GM21447 (cell line): ENCODE results near the gene ADAMTSL3.

ENCODE experiments used
- ATAC-seq: cut with Tn5 transposase; IDR thresholded peaks from one replicate; pipeline ENCODE4 v1.9.1; 2021; ENCODE audit not compliant: unreplicated experiment

Gene ADAMTSL3, protein sequence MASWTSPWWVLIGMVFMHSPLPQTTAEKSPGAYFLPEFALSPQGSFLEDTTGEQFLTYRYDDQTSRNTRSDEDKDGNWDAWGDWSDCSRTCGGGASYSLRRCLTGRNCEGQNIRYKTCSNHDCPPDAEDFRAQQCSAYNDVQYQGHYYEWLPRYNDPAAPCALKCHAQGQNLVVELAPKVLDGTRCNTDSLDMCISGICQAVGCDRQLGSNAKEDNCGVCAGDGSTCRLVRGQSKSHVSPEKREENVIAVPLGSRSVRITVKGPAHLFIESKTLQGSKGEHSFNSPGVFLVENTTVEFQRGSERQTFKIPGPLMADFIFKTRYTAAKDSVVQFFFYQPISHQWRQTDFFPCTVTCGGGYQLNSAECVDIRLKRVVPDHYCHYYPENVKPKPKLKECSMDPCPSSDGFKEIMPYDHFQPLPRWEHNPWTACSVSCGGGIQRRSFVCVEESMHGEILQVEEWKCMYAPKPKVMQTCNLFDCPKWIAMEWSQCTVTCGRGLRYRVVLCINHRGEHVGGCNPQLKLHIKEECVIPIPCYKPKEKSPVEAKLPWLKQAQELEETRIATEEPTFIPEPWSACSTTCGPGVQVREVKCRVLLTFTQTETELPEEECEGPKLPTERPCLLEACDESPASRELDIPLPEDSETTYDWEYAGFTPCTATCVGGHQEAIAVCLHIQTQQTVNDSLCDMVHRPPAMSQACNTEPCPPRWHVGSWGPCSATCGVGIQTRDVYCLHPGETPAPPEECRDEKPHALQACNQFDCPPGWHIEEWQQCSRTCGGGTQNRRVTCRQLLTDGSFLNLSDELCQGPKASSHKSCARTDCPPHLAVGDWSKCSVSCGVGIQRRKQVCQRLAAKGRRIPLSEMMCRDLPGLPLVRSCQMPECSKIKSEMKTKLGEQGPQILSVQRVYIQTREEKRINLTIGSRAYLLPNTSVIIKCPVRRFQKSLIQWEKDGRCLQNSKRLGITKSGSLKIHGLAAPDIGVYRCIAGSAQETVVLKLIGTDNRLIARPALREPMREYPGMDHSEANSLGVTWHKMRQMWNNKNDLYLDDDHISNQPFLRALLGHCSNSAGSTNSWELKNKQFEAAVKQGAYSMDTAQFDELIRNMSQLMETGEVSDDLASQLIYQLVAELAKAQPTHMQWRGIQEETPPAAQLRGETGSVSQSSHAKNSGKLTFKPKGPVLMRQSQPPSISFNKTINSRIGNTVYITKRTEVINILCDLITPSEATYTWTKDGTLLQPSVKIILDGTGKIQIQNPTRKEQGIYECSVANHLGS (N-terminal part only)

DNA sequence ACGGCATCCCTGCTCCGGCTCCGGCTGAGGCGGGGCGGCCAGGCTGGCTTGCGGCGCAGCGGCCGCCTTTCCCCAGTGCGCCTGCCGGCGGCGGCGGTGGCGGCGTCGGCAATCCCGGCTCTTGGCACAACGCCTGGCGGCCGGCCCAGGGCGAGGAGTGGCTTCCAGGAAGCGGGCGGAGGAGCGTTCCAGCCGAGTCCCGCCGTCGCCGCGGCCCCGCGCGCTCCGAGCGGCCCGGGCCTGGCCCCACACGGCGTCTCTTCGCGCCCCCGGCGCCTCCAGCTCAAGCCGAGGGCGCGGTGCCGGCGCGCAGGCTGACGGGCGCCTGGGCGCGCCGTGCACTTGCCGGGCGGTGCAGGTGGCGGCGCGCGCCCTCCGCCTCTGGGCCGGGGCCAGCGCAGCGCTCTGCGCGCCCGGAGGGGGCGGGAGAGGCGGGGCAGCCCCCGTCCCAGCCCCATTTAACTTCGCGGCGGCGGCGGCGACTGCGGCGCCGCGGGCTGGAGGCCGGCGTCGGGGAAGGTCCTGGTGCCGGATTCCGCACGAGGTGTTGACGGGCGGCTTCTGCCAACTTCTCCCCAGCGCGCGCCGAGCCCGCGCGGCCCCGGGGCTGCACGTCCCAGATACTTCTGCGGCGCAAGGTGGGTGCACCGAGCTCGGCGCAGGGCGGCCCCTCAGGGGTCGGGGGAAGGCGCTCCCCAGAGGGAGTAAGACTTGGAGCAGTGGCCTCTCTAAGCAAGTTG is at the start of gene ADAMTSL3:
Gene ADAMTSL3 (plus strand): TSS at position 485 of the 740 bp plus-strand sequence. CDS start 1,639 bp downstream, outside the sequence.
- ATAC-seq = no peak

DNA sequence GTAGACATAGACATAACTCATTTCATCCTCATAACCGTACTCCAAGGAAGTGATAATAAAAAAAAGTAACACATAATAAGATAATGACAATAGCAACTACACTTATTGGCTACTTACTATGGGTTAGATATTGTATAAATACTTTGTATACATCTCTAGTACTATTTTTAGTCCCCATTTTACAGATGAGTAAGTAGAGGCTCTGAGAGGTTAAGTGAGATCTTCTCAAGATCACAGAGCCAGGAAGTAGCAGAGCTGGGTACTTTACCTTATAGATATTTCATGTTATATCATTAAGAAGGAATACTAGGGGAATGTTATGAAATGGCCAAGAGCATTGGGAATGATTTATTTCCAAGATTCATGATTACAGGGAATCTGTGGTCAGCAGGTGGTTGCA is 49.4 kb upstream of the ADAMTSL3 start:
- ATAC-seq = no peak

DNA sequence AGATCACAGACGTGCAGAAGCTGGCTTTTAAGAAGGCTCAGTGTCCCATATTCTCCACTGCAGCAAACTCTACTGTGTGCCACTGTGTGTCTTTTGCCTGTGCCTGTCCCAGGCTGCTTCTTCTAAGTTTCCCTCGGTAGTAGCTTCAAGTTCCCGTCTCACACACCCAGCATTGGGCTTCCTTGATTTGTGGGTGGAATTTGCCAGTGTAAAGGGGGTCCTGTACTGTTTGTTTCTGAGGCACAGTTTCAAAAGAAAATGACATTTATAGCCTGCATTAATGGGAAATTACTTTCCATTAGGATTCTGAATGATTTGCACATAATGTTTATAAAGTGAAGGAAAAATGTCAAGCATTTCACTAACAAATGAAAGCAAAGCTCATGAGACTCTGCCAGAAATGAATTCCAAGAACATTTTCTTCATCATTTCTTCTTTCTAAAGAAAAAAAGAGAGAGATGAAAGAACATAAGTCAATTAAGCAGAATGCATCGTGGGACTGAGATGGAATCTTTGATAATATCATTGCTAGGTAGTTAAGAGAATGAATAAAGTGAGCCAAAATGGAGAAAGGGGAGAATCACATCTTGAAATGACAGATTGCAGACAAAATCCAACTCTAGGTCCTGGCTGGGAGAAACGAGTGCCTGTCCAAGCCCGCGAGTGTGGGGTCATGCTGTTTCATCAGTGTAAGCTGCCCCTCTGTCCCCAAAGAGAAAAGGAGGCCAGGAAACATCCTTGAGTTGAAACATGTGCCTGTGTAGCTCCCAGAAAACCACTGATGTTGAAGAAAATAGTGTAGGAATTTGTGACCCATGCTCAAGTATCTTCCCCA is 48.6 kb upstream of the ADAMTSL3 start:
- no peak for ATAC-seq

DNA sequence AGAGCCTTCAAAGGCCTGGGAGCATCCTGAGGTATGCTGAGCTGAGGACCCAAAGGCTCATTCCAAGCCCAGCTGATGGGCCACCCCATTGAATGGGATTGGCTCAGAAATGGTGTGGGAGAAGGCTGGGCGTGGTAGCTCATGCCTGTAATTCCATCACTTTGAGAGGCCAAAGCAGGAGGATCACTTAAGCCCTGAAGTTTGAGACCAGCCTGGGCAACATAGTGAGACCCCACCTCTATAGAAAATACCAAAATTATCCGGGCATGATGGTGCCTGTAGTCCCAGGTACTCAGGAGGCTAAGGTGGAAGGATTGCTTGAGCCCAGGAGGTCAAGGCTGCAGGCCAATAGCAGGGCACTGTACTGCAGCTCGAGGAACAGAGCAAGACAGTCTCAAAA is 43.8 kb upstream of the ADAMTSL3 start:
- ATAC-seq = no peak

DNA sequence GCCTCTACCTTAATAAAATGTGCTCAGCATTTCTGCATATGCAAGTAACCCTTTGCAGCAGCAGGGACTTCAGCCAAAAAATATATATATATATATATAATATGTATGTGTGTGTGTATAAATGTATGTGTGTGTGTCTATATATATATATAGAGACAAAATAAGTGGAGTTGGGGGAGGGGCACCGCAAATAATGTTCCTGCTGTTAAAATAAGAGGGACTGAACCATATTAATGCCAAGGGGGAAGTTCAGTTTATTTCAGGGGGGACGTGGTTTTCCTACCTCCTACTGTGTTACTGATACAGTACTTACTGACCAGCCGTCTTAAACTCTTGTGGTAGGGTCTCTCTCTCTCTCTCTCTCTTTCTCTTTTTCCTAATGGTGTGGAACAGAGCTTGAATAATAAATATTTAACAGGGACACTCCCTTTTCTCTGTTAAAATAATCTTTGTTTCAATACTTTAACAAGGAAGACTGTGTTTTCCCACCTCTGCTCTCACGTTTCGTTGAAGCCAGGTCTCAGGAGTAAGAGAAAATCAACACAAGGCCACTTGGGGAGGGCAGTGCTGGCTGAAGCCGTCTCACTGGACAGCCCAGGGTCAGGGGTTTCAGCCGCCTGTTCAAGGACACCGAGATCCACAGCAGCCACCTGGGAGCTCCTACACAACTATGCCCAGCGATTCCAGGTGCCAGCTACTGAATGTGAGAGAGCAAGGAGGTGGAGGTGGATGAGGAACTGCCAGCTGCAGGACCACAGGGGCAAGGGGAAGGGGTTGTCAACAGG is 42.8 kb upstream of the ADAMTSL3 start:
- no peak for ATAC-seq

DNA sequence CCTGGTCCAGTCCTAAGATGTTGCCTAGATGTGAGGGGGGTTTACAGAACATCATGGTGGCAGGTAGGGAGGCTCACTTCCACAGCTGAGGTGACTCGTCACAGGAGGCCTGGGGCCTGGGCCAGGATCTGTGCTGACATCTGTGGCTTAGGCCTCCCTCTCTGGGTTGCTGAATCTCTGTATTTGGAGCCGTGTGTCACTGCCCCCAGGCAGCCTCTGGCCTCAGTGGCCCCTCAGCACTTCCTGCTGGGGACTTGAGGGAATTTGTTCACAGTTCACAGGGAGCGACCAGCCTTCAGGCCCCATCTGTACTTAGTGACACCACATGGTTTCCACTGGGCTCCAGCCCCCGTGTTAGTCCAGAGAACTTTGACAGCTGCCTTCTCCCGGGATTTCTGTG is 41.7 kb upstream of the ADAMTSL3 start:
- ATAC-seq = no peak

DNA sequence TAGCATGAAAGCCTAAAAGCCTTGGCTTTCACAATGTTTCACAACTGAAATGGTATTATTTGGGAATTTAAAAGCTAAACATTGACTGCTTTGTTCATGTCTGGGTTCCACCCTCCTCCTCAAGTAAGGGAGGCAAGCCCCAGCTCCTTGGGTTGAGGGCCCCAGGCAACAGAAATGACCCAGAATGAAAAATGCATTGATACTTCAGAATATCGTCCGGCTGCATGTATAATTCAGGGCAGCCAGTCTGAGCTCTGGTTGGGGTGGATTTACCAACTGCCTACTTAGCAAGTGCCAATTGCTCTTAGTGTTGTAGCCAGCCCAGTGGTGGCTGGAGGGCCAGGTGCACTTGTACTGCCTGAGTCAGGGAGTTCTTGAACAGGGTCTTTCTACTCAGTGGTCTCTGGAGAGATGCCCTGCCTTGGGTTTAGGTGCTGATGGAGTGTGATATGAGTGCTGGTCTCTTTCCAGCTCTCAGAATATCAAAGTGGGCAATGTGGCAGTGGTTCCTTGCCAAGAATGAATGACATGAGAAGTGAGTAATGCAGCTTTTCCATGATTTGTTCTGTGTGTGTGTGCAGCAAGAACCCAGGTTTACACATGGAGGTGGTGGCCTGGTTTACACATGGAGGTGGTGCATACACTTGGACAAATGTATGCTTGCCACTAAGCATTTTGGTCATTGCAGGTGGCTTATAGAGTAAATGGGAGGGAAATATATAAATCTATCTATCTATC is 40.9 kb upstream of the ADAMTSL3 start:
- no peak for ATAC-seq

DNA sequence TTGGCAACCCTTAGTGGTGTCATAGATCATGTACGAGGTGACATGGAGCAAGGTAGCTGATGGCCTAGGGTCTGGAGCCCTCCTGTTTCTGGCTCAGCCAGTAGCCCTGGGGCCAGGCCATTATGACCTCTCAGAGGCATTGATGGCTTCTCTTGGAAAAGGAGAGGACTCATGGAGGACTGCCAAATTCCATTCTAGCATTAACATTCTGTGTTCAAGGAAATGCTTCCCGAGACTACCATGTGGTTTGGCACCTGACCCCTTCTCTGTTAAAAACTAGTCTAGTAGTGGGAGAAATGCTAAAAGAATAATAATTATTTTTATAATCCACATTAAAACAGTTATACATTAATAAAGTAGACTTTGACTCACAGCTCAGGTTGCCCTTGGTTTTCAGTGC is 40.2 kb upstream of the ADAMTSL3 start:
- ATAC-seq = no peak

DNA sequence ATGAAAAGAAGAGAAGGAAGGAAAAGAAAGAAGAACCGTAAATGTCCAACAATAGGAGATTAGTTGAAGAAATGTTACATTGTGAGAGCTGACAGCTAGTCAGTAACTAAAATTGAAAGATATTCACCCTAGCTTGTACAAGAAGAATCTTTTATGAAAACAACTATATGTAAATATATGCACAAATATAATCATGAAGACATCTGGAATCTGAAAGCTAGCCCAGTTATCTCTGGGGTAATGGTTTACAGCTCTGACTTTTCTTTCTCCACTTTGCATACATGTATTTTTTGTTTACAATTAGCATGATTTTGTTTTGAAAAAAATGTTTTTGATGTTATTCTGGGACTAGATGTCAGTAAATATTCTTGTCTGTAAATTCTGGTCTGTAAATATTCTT is 37.1 kb upstream of the ADAMTSL3 start:
- no peak for ATAC-seq

DNA sequence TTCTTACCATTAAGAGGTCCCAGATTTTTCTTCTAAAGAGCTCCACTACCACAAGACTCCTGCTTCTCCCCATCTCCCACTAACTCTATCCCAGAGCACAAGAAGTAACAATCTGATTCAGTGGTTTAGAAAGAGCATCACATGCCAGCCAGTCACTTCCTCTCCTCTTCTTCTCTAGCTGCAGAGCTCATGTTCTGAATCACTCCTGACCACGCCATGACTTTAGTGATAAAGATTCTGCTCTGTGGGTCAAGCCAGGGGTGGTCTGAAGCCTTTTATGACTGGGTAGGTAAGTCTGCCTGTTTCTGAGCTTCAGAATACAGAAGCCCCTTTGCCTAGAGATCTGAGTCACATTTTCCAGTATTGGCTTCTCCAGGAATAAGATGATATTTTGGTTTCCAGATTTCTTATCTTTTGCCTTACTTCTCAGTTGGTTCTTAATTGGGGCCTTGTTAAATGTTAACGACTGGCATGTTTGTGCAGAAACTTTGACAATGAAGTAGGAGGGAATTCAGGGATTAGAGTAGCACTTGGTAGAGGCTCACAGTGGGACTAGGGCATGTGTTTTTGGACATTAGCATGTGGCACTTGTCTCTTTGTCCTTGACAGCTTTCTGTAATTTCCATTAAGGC is 27.6 kb upstream of the ADAMTSL3 start:
- no peak for ATAC-seq

DNA sequence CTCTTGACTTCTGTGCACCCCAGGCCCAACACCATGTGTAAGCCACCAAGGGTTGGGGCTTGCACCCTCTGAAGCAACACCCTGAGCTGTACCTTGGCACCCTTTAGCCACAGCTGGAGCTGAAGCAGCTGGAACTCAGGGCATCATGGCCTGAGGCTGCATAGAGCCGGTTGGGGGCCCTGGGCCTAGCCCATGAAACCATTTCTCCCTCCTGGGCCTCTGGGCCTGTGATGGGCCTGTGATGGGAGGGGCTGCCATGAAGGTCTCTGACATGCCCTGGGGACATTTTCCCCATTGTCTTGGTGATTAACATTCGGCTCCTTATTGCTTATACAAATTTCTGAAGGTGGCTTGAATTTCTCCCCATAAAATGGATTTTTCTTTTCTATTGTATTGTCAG is 22.4 kb upstream of the ADAMTSL3 start:
- no peak for ATAC-seq

DNA sequence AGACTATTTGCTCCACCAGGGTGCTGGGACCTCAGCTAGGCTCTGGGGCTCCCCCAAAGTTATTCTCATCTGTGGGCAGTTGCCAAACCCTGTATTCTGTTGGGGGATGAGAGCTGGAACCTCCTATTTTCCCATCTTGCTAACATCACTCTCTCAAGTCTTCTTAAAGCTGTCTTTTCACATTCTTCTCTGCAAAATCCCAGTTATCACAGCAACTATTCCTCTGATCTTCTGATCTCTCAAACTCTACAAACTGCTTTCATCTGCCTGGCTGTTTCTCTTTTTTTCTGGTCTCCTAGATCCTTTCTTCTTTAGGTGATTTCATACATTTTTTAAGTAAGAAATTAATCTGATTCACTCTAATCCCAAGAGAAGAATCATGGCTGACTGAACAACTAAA is 10.7 kb upstream of the ADAMTSL3 start:
- ATAC-seq = no peak

DNA sequence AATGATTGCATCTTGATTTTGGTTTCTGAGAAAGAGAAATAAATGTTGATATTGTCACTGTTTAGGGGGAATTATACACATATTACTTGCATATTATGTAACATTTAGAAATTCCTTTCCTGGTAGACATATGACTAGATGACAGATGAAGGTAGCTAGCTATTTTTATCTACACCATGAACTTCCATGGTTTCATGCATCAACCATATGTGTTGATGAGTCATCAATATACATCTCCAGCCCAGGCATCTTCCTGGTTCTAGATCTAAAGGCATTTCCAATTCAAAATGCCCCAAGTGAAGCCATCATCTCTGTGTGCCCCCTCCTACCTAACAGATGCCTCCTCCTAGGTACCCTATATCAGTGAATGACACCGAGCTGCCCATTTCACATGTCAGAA is 9.5 kb upstream of the ADAMTSL3 start:
- ATAC-seq = no peak

DNA sequence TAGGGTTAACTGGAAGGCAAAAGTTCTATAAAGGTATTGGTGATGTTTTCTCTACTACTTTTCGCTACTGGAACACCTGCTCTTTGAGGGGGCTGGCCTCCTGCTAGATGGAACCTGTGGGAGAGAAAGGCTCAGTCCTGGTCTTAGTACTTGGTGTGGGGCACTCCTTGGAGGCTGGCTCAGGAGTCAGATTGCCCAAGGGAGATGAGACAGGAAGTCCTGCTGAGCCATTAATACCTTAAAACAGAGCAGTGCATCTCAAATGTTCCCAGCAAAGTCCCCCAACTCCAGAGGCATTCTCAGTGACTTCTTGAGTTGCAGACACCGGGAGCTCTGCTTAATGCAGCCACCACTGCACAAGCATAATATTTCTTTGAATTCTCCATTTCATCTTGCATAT is 3.1 kb upstream of the ADAMTSL3 start:
- no peak for ATAC-seq

DNA sequence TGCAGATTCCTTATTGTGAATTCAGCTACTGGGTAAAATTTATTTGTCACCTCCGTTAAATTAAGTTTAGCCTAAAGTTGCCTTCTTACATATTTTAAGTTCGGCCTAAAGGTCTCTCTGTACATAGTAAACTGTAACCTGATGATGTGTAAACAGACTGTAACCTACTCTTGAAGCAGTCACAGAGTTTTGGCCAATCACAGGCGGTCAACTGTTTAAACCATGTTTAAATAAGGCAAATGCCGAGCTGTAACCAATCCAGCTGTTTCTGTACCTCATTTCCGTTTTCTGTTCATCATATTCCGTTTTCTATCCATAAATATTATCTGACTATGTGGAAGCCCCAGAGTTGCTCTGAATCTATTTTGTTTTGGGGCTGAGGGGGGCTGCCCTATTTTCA is 2.4 kb upstream of the ADAMTSL3 start:
- ATAC-seq = no peak

DNA sequence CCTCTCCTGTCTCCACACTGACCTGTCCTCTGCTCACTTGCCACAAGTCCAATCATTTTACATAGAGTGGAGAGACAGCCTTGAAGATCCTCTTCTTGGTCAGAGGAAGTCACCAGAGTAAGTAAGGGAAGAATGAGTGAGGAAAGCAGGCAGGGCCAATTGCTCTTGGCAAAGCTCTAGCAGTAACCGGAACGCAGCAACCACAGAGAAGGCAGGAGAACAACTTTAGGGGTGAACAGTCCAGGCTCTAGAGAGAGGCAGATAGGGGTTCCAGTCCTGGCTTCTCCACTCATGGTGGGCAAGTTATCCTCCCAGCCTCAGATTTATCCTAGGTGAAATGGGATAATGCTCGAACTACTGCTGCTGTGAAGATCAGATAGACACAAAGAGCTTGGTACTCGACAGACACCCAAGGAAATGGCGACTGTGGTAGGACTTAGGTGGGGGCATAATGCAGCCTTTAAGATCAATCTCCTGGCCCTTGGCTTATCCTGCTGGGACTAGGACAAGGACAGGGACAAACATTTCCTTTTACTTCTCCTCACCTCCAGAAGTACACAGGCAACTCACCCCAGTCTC is 1.2 kb upstream of the ADAMTSL3 start:
- ATAC-seq = no peak

DNA sequence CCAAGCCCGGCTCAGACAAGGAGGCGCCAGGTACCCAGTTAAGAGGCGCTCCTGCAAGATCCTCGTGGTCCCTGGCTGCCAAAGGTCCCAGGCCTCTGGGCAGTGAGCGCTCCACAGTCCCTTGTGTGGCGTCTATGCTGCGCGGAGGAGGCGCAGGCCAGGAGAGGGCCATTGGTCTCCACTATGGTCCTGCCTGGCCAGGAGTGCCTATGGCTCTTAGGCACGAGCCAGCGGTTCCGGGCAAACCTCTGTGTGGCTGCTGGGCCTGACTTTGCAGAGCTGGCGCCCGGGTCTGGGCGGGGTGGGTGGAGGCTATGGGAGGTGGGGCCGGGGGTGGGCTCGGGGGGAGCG is 660 bp upstream of the ADAMTSL3 start:
- no peak for ATAC-seq
